IMR-90 (cell line): ENCODE data around the gene CCDC170.

ENCODE experiments used
- CTCF ChIP-seq: conservative IDR thresholded peaks from 2 replicates; pipeline ENCODE4 v1.5.1; 2012; ENCODE audit warnings: mild to moderate bottlenecking, low read depth, low read length, improper control_type of control experiment
- POLR2A ChIP-seq: IDR thresholded peaks from 2 replicates; pipeline ENCODE4 v1.6.1; 2012; ENCODE audit warnings: mild to moderate bottlenecking, low read depth, low read length

GRCh38 chr6:151652325-151652724 lies 158.5 kb downstream of the CCDC170 start:
- TF ChIP-seq CTCF: no peak
- TF ChIP-seq POLR2A: no peak
